HepG2 (cell line): ENCODE data around the gene MAN2C1. TPM values are rescaled to one million over a fixed set of nuclear protein-coding genes. Genes with fewer than 3 reads are reported as not detected.

Experiments used
- AGO2 ChIP-seq: fragments of 200-400 bp; formaldehyde crosslinking; optimal IDR thresholded peaks from 2 replicates; pipeline ENCODE3; 2017; ENCODE audit warnings: mild to moderate bottlenecking, low read depth, low read length, moderate library complexity
- AKAP8 ChIP-seq: sonication (generic); formaldehyde crosslinking; IDR thresholded peaks from 2 replicates; pipeline ENCODE4 v1.5.1; 2020; ENCODE audit warnings: mild to moderate bottlenecking, missing genetic modification reagents
- ATF7 ChIP-seq, 2 experiments: fragments of 450-650 bp in 1 of 2; sonication (generic) in 1 of 2; formaldehyde crosslinking in 1 of 2; IDR thresholded peaks; 2 replicates each; pipeline versions ENCODE4 v1.4.0 to v1.6.1; 2016 to 2020; ENCODE audit warnings: antibody characterized with exemption in 1 of 2, mild to moderate bottlenecking in 1 of 2, missing genetic modification reagents in 1 of 2
- FOXA1 ChIP-seq, 2 experiments: fragments of 450-650 bp in 1 of 2; sonication (generic) in 1 of 2; formaldehyde crosslinking in 1 of 2; IDR thresholded peaks; 2 replicates each; pipeline versions ENCODE4 v1.4.0 to v1.6.1; 2016 to 2020; ENCODE audit warnings: missing genetic modification reagents in 1 of 2
- HOXA7 ChIP-seq: sonication (generic); formaldehyde crosslinking; IDR thresholded peaks from 2 replicates; pipeline ENCODE4 v1.8.1; 2022; ENCODE audit warnings: mild to moderate bottlenecking, missing genetic modification reagents, moderate library complexity
- JUNB ChIP-seq: sonication (generic); formaldehyde crosslinking; IDR thresholded peaks from 2 replicates; pipeline ENCODE4 v1.8.0; 2022; ENCODE audit warnings: missing genetic modification reagents, mild to moderate bottlenecking, borderline replicate concordance
- MEIS2 ChIP-seq: sonication (generic); formaldehyde crosslinking; IDR thresholded peaks from 2 replicates; pipeline ENCODE4 v1.9.0; 2021; ENCODE audit warnings: mild to moderate bottlenecking, missing genetic modification reagents
- MTA1 ChIP-seq: sonication (generic); formaldehyde crosslinking; IDR thresholded peaks from 2 replicates; pipeline ENCODE4 v1.4.0; 2020; ENCODE audit warnings: missing genetic modification reagents, mild to moderate bottlenecking, borderline replicate concordance
- NRL ChIP-seq: sonication (generic); formaldehyde crosslinking; IDR thresholded peaks from 2 replicates; pipeline ENCODE4 v1.5.0; 2020; ENCODE audit warnings: missing genetic modification reagents, mild to moderate bottlenecking, moderate library complexity, borderline replicate concordance
- RARG ChIP-seq: sonication (generic); formaldehyde crosslinking; IDR thresholded peaks from 2 replicates; pipeline ENCODE4 v1.4.0; 2020; ENCODE audit warnings: low read depth, mild to moderate bottlenecking, missing genetic modification reagents
- SRY ChIP-seq: sonication (generic); formaldehyde crosslinking; IDR thresholded peaks from 2 replicates; pipeline ENCODE4 v1.8.0; 2022; ENCODE audit warnings: mild to moderate bottlenecking, missing genetic modification reagents
- ZMYM4 ChIP-seq: sonication (generic); formaldehyde crosslinking; IDR thresholded peaks from 2 replicates; pipeline ENCODE4 v1.8.1; 2023; ENCODE audit warnings: mild to moderate bottlenecking, missing genetic modification reagents
- ZNF737 ChIP-seq: sonication (generic); formaldehyde crosslinking; IDR thresholded peaks from 2 replicates; pipeline ENCODE4 v1.5.0; 2020; ENCODE audit warnings: missing genetic modification reagents, mild to moderate bottlenecking, borderline replicate concordance
- ZNF768 ChIP-seq: sonication (generic); formaldehyde crosslinking; IDR thresholded peaks from 2 replicates; pipeline ENCODE4 v1.4.0; 2020; ENCODE audit warnings: missing genetic modification reagents
- ZSCAN21 ChIP-seq: sonication (generic); formaldehyde crosslinking; IDR thresholded peaks from 2 replicates; pipeline ENCODE4 v1.8.0; 2022; ENCODE audit warnings: mild to moderate bottlenecking, missing genetic modification reagents, moderate library complexity, borderline replicate concordance
- ZSCAN31 ChIP-seq: sonication (generic); formaldehyde crosslinking; IDR thresholded peaks from 2 replicates; pipeline ENCODE4 v1.5.0; 2020; ENCODE audit warnings: low read depth, mild to moderate bottlenecking, missing genetic modification reagents
- polyA plus RNA-seq, 8 experiments: library from polyadenylated mRNA; depleted of rRNA in 3 of 8; stranded (reverse) in 7 of 8; unstranded in 1 of 8; fragments of >200 nt; fragmentation: Illumina TruSeq in 4 of 8; extraction: Trizol in 4 of 8; gene quantifications; 2 replicates each; pipeline versions ENCODE4 v1.2.1 to v1.2.3, GENCODE V29; 2011 to 2016; ENCODE audit warnings: low read depth in 4 of 8, missing spikeins in 1 of 8, mixed read lengths in 1 of 8; ENCODE audit not compliant: insufficient read depth in 1 of 8
- total RNA-seq, 5 experiments: library from RNA; depleted of rRNA; stranded (reverse); fragments of >200 nt; fragmentation: Illumina TruSeq; extraction: Trizol; gene quantifications; 2 replicates each; pipeline ENCODE4 v1.2.3, GENCODE V29; 2016; ENCODE audit warnings: low read depth in 1 of 5
- TF ChIP-seq, protein P1 (sequence below): sonication (generic); formaldehyde crosslinking; IDR thresholded peaks from 2 replicates; pipeline ENCODE4 v1.4.0; 2020; ENCODE audit warnings: low read depth, mild to moderate bottlenecking, missing genetic modification reagents
- TF ChIP-seq, protein P2 (sequence below), 2 experiments: sonication (generic) in 1 of 2; formaldehyde crosslinking in 1 of 2; IDR thresholded peaks; 2 replicates each; pipeline versions ENCODE4 v1.5.1 to v1.6.1; 2011 to 2020; ENCODE audit warnings: borderline replicate concordance in 1 of 2, low read depth in 1 of 2, low read length in 1 of 2, mild to moderate bottlenecking in 1 of 2, missing genetic modification reagents in 1 of 2, moderate library complexity in 1 of 2
- TF ChIP-seq, protein P3 (sequence below): IDR thresholded peaks from 2 replicates; pipeline ENCODE4 v1.6.1; 2016; ENCODE audit warnings: mild to moderate bottlenecking, missing biosample characterization, missing genetic modification reagents
- TF ChIP-seq, protein P4 (sequence below): sonication (generic); formaldehyde crosslinking; IDR thresholded peaks from 2 replicates; pipeline ENCODE4 v1.4.0; 2020; ENCODE audit warnings: missing genetic modification reagents
- TF ChIP-seq, protein P5 (sequence below): sonication (generic); formaldehyde crosslinking; IDR thresholded peaks from 2 replicates; pipeline ENCODE4 v1.8.1; 2023; ENCODE audit warnings: mild to moderate bottlenecking, missing genetic modification reagents

MAN2C1 gene
- total and polyA plus RNA-seq, 2 of the 13 experiments (the other 11 are each of a cell fraction or from before 2014, with no cell fraction given) = 62.6 to 71.0 TPM

DNA sequence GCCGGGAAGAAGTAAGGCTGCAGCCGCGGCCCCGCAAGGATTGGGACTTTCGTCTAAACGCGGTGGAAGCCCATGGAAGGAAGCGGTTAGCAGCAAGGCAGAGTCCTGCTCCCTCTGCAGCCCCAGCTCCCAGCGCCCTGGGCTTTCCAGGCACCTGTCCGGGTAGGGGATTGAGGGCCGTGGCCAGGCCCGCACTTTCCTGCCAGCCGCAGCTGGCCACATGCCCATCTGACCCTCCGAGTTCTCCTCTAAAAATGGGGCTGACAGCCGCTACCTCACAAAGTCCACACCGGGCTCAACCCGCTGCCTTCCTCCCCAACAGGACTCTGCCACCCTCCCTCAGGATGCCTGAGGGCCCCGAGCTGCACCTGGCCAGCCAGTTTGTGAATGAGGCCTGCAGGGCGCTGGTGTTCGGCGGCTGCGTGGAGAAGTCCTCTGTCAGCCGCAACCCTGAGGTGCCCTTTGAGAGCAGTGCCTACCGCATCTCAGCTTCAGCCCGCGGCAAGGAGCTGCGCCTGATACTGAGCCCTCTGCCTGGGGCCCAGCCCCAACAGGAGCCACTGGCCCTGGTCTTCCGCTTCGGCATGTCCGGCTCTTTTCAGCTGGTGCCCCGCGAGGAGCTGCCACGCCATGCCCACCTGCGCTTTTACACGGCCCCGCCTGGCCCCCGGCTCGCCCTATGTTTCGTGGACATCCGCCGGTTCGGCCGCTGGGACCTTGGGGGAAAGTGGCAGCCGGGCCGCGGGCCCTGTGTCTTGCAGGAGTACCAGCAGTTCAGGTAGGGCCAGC, 19.7 kb downstream of the MAN2C1 start (continued):
- TF ChIP-seq, protein P1, sequence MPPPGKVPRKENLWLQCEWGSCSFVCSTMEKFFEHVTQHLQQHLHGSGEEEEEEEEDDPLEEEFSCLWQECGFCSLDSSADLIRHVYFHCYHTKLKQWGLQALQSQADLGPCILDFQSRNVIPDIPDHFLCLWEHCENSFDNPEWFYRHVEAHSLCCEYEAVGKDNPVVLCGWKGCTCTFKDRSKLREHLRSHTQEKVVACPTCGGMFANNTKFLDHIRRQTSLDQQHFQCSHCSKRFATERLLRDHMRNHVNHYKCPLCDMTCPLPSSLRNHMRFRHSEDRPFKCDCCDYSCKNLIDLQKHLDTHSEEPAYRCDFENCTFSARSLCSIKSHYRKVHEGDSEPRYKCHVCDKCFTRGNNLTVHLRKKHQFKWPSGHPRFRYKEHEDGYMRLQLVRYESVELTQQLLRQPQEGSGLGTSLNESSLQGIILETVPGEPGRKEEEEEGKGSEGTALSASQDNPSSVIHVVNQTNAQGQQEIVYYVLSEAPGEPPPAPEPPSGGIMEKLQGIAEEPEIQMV (CRISPR knock-in tag) = no peak
- no peak for TF ChIP-seq JUNB (CRISPR knock-in tag)
- TF ChIP-seq AKAP8 (CRISPR knock-in tag) = peak; percentile 68; the same call in 1 of the 2 replicates
- TF ChIP-seq, protein P2, sequence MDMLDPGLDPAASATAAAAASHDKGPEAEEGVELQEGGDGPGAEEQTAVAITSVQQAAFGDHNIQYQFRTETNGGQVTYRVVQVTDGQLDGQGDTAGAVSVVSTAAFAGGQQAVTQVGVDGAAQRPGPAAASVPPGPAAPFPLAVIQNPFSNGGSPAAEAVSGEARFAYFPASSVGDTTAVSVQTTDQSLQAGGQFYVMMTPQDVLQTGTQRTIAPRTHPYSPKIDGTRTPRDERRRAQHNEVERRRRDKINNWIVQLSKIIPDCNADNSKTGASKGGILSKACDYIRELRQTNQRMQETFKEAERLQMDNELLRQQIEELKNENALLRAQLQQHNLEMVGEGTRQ (IDR thresholded peaks at IDR 0.05; ENCODE audit: low read depth, low read length) = no peak
- TF ChIP-seq, protein P2 (CRISPR knock-in tag; IDR thresholded peaks at IDR 0.05; ENCODE audit: borderline replicate concordance) = no peak
- no peak for TF ChIP-seq RARG
- TF ChIP-seq ZSCAN31 (CRISPR knock-in tag) = 0 out of 2 replicates have a peak, but pooled peaks have one; percentile 59
- TF ChIP-seq, protein P3, sequence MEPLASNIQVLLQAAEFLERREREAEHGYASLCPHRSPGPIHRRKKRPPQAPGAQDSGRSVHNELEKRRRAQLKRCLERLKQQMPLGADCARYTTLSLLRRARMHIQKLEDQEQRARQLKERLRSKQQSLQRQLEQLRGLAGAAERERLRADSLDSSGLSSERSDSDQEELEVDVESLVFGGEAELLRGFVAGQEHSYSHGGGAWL (CRISPR knock-in tag) = no peak
- no peak; the same call in 1 of the 2 replicates for TF ChIP-seq ZNF768
- no peak for TF ChIP-seq HOXA7
- no peak for TF ChIP-seq ZNF737 (CRISPR knock-in tag)
- no peak for TF ChIP-seq MEIS2
- no peak for TF ChIP-seq FOXA1 (IDR thresholded peaks at IDR 0.05)
- TF ChIP-seq FOXA1 (CRISPR knock-in tag; IDR thresholded peaks at IDR 0.05) = no peak
- TF ChIP-seq, protein P4, sequence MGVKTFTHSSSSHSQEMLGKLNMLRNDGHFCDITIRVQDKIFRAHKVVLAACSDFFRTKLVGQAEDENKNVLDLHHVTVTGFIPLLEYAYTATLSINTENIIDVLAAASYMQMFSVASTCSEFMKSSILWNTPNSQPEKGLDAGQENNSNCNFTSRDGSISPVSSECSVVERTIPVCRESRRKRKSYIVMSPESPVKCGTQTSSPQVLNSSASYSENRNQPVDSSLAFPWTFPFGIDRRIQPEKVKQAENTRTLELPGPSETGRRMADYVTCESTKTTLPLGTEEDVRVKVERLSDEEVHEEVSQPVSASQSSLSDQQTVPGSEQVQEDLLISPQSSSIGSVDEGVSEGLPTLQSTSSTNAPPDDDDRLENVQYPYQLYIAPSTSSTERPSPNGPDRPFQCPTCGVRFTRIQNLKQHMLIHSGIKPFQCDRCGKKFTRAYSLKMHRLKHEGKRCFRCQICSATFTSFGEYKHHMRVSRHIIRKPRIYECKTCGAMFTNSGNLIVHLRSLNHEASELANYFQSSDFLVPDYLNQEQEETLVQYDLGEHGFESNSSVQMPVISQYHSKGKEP = no peak
- no peak for TF ChIP-seq ZSCAN21 (CRISPR knock-in tag)
- TF ChIP-seq AGO2 = peak; percentile 93
- 0 out of 2 replicates have a peak, but pooled peaks have one; percentile 16 for TF ChIP-seq MTA1 (CRISPR knock-in tag)
- TF ChIP-seq NRL (CRISPR knock-in tag) = no peak
- TF ChIP-seq, protein P5, sequence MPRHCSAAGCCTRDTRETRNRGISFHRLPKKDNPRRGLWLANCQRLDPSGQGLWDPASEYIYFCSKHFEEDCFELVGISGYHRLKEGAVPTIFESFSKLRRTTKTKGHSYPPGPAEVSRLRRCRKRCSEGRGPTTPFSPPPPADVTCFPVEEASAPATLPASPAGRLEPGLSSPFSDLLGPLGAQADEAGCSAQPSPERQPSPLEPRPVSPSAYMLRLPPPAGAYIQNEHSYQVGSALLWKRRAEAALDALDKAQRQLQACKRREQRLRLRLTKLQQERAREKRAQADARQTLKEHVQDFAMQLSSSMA (CRISPR knock-in tag) = no peak
- TF ChIP-seq ATF7 (IDR thresholded peaks at IDR 0.05) = no peak
- TF ChIP-seq ATF7 (CRISPR knock-in tag; IDR thresholded peaks at IDR 0.05) = no peak
- no peak for TF ChIP-seq ZMYM4
- 0 out of 2 replicates have a peak, but pooled peaks have one; percentile 34 for TF ChIP-seq SRY
